ENCODE measurements around the gene RREB1.
"Not testable (repeated sequence)": the region's sequence is repeated elsewhere in the genome, so short reads cannot be mapped to it uniquely, and the experiment has no call there.

Gene RREB1

GRCh38 chr6:7263519-7263805 is 155.7 kb downstream of the RREB1 start:
- DNase-seq (ENCODE audit: low spot score), result not testable (repeated sequence)

- DNase-seq (ENCODE audit: low spot score), result no peak
These were observed 156.3 kb downstream of the RREB1 start for GRCh38 chr6:7264041-7264440.

- DNase-seq (ENCODE audit: low spot score), result no peak
These were observed 157.1 kb downstream of the RREB1 start for GRCh38 chr6:7264686-7265384.

DNA sequence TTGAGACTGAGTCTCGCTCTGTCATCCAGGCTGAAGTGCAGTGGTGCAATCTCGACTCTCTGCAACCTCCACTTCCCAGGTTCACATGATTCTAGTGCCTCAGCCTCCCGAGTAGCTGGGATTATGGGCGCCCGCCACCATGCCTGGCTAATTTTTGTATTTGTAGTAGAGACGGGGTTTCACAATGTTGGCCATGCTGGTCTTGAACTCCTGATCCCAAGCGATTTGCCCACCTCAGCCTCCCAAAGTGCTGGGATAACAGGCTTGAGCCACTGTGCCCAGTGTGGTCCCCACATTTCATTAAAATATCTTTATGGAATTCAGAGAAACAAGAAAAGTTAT is 157.6 kb downstream of the RREB1 start:
- DNase-seq (ENCODE audit: low spot score), result not testable (repeated sequence)

DNA sequence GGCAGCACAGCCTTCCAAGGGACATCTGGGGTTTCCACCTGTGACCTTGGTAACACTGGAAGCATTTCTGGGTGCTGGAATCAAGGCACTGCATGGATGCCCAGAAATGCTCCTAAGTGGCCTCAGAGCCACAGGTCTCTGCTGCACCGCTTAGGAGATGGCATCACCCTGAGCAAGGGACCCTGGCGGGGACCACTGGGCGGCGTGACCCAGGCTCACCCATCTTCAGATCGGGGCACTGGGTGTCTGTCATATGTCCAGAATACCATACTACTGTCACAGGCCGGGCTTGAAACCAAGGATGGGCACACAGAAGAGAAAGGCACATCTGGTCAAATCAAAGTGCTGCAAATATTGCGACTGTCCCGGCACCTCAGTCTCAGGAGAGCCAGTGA is 159.3 kb downstream of the RREB1 start:
- no peak for DNase-seq (ENCODE audit: low spot score)

GRCh38 chr6:7267466-7268091 is 159.8 kb downstream of the RREB1 start:
- peak; percentile 81 for DNase-seq (ENCODE audit: low spot score)

DNA sequence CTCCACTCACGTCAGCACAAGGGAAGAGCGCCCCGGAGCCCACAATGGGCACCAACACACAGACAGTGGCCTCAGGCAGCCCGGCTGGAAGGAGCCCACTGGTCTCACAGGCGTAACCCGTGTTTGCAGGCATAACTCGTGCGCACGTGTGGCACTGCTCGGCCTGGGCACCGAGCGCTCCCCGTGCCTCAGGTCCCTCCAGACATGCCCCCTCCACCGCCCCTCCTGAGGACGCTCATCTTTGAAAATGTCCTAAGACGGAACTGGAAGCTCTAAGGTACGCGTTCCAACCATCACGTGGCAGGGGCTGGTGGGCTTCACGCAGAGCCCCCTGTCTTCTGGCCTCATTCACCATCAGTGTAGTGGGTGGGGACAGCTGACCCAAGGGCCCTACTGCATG is 160.6 kb downstream of the RREB1 start:
- DNase-seq (ENCODE audit: low spot score), result no peak

GRCh38 chr6:7268816-7269555 is 161.2 kb downstream of the RREB1 start:
- DNase-seq (ENCODE audit: low spot score), result no peak

GRCh38 chr6:7269816-7270215 is 162.1 kb downstream of the RREB1 start:
- DNase-seq (ENCODE audit: low spot score), result no peak

DNA sequence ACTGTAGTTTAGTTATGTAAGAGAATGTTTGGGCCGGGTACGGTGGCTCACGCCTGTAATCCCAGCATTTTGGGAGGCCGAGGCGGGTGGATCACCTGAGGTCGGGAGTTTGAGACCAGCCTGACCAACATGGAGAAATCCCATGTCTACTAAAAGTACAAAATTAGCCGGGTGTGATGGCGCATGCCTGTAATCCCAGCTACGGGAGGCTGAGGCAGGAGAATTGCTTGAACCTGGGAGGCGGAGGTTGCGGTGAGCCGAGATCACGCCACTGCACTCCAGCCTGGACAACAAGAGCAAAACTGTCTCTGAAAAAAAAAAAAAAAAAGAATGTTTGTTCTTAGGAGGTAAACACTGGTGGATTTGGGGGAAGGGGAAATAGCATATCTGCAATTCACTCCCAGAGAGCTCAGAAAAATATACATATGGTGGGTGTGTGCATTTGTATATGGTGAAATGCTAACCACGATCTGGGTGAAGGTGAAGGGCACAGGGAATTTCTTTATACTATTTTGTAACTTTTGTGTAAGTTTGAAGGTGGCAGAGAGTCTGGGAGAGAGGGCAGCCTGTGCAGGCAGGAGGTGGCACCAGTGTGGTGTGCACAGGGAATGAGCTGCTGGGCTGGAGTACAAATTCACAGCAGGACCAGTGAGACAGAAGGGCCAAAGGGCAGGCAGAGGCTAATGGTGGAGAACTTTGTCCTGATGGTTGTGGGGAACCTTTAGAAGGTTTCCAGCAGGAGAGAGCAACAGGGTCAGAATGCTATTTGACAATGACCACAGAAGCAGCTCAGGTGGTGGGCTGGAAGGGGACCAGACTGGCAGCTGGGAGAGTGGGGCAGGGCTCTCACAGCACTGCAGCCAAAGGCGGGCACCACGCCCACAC is 162.8 kb downstream of the RREB1 start:
- no peak for DNase-seq (ENCODE audit: low spot score)

DNA sequence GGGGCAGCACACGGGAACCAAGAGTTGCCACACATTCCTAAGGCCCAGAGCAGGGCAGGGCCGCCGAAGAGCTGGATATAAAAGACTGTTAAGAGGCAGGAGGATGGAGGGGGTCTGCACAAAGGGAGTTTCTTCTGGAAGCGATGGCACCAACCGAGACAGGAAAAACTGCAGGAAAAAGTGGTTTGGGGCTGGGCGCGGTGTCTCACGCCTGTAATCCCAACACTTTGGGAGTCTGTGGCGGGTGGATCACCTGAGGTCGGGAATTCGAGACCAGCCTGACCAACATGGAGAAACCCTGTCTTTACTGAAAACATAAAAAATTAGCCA is 163.4 kb downstream of the RREB1 start:
- no peak for DNase-seq (ENCODE audit: low spot score)

DNA sequence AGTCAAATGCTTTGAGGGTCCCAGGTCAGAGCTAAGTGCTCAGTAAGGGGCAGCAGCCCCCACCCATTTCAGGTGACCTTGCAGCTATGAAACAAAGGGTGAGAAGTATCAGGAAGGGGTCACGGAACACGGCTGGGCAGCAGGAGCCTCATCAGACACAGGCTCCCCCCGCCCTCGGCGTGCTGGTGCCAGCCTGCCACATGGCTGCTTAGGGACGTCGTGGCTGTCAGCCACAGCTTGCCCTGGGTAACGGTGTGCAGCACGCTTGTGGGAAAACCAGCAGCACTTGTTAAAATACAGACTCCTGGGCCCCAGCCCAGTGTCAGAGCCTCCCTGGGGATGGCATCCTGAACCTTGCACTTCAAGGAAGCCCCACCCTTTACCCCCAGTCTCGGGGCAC is 165.9 kb downstream of the RREB1 start:
- DNase-seq (ENCODE audit: low spot score), result no peak

GRCh38 chr6:7274525-7274924 is 166.8 kb downstream of the RREB1 start:
- DNase-seq (ENCODE audit: low spot score), result not testable (repeated sequence)

DNA sequence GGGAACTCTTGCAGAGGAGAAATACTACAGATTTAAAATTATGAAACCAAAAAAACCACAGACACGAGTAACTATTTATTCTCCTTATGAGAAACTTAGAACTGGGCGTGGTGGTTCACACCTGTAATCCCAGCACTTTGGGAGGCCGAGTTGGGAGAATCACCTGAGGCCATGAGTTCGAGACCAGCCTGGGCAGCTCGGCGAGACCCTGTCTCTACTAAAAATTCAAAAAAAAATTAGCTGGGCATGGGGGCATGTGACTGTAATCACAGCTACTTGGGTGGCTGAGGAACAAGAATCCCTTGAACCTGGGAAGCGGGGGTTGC is 168.4 kb downstream of the RREB1 start:
- DNase-seq (ENCODE audit: low spot score), result no peak

GRCh38 chr6:7282097-7282906 is 174.5 kb downstream of the RREB1 start:
- no peak for DNase-seq (ENCODE audit: low spot score)

- DNase-seq (ENCODE audit: low spot score), result no peak
These were observed 175.9 kb downstream of the RREB1 start for GRCh38 chr6:7283676-7284075.

GRCh38 chr6:7285416-7285815 is 177.7 kb downstream of the RREB1 start:
- no peak for DNase-seq (ENCODE audit: low spot score)

- no peak for DNase-seq (ENCODE audit: low spot score)
These were observed 182.3 kb downstream of the RREB1 start for GRCh38 chr6:7290079-7290478.

GRCh38 chr6:7292596-7293255 is 185.0 kb downstream of the RREB1 start:
- no peak for DNase-seq (ENCODE audit: low spot score)

- no peak for DNase-seq (ENCODE audit: low spot score)
These were observed 188.2 kb downstream of the RREB1 start for GRCh38 chr6:7295916-7296315.

GRCh38 chr6:7296602-7297001 is 188.8 kb downstream of the RREB1 start:
- DNase-seq (ENCODE audit: low spot score), result no peak

GRCh38 chr6:7298113-7298512 is 190.4 kb downstream of the RREB1 start:
- DNase-seq (ENCODE audit: low spot score), result no peak
